Vagina (tissue), 2 donors: ENCODE results near the gene PAPPA2.

Source experiments
- CTCF ChIP-seq, 3 experiments: fragments of 450-650 bp in 2 of 3; fragments of 200-600 bp in 1 of 3; sonication (generic) in 1 of 3; IDR thresholded peaks; one replicate each; pipeline ENCODE4 v1.5.1; 2017 to 2019; ENCODE audit warnings: antibody characterized with exemption in 3 of 3, mild to moderate bottlenecking in 2 of 3, moderate library complexity in 2 of 3
- POLR2A ChIP-seq, 2 donors: fragments of 450-650 bp; IDR thresholded peaks; one replicate each; pipeline ENCODE4 v1.6.1; 2017; ENCODE audit warnings: antibody characterized with exemption in 2 of 2, mild to moderate bottlenecking in 2 of 2, moderate library complexity in 2 of 2
- POLR2AphosphoS5 ChIP-seq, 2 donors: sonication (generic); formaldehyde crosslinking; IDR thresholded peaks; one replicate each; pipeline ENCODE4 v1.9.0; 2017; ENCODE audit warnings: antibody characterized with exemption in 2 of 2, mild to moderate bottlenecking in 2 of 2, low read depth in 1 of 2; ENCODE audit not compliant: insufficient read depth in 1 of 2

DNA sequence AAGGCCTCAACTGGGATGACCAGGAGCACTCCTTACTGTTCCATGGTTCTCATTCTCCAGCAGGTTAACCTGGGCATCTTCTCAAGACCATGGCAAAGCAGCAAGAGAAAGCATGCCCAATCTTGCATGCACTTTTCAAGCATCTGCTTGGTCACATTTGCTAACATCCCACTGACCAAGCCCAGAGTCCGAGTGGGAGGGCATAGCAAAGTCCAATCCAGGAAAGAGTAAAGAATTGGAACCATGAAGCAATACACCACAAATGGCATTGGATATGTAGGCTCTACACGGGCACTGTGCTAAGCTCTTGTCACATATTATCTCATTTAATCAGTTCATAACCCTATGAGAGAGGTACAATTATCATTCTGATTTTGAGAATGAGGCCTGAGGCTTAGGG, 73.6 kb downstream of the PAPPA2 start:
- no peak for TF ChIP-seq POLR2AphosphoS5 (IDR thresholded peaks at IDR 0.05; ENCODE audit: insufficient read depth in 1 of 2, low read depth in 1 of 2)
- no peak for TF ChIP-seq CTCF (IDR thresholded peaks at IDR 0.05)
- TF ChIP-seq POLR2A (IDR thresholded peaks at IDR 0.05): no peak
